GM13977 (cell line): Measurements from ENCODE around the gene KRT5.

Source experiments
- DNase-seq: peaks from one replicate; pipeline ENCODE4 v3.0.0; 2012; ENCODE audit warnings: low spot score
- CTCF ChIP-seq: IDR thresholded peaks from 2 replicates; pipeline ENCODE4 v1.5.1; 2012; ENCODE audit warnings: mild to moderate bottlenecking, control low read depth; ENCODE audit not compliant: insufficient read depth; ENCODE audit errors: extremely low read depth, missing control alignments
- in situ Hi-C: fragments of 300-500 bp; cut with MboI; formaldehyde crosslinking; loops from one replicate; pipeline ENCODE4 v1.12.0; 2022; ENCODE audit warnings: low sequenced_read_pairs, low pct_unique_long_range_greater_than_20kb, mixed read lengths, inconsistent platforms; ENCODE audit not compliant: unreplicated experiment

KRT5 gene

GRCh38 chr12:52517888-52518287 is 2.3 kb downstream of the KRT5 start:
- DNase-seq: no peak
- no peak for TF ChIP-seq CTCF
- in situ Hi-C loops: no loop called here

- in situ Hi-C loops: no loop called here
- TF ChIP-seq CTCF: no peak
- no peak for DNase-seq
These were observed 3.0 kb downstream of the KRT5 start for GRCh38 chr12:52517005-52517835.

- in situ Hi-C loops: no loop called here
- no peak for TF ChIP-seq CTCF
- DNase-seq: no peak
These were observed 4.0 kb downstream of the KRT5 start for GRCh38 chr12:52515927-52516831.

- in situ Hi-C loops: no loop called here
- no peak for TF ChIP-seq CTCF
- no peak for DNase-seq
These were observed 4.9 kb downstream of the KRT5 start for GRCh38 chr12:52515319-52515646.

GRCh38 chr12:52514471-52515318 is 5.5 kb downstream of the KRT5 start:
- TF ChIP-seq CTCF: no peak
- no peak for DNase-seq
- in situ Hi-C loops: no loop called here

GRCh38 chr12:52513736-52514135 is 6.5 kb downstream of the KRT5 start:
- DNase-seq: no peak
- no peak for TF ChIP-seq CTCF
- in situ Hi-C loops: no loop called here
